GM19455 (cell line): ENCODE results near the gene SEMA7A.
A peak's percentile ranks its signal among the peaks of the same experiment; 100 is the strongest.

ENCODE experiments used
- ATAC-seq: cut with Tn5 transposase; IDR thresholded peaks from one replicate; pipeline ENCODE4 v1.9.1; 2021; ENCODE audit not compliant: unreplicated experiment

The SEMA7A gene

GRCh38 chr15:74389241-74390048, 44.3 kb downstream of the SEMA7A start:
- ATAC-seq: no peak

- ATAC-seq: no peak
Measured at GRCh38 chr15:74388363-74388951, 45.3 kb downstream of the SEMA7A start.

- no peak for ATAC-seq
Measured at GRCh38 chr15:74387621-74388362, 46.0 kb downstream of the SEMA7A start.

- no peak for ATAC-seq
Measured at GRCh38 chr15:74387141-74387541, 46.6 kb downstream of the SEMA7A start.

DNA sequence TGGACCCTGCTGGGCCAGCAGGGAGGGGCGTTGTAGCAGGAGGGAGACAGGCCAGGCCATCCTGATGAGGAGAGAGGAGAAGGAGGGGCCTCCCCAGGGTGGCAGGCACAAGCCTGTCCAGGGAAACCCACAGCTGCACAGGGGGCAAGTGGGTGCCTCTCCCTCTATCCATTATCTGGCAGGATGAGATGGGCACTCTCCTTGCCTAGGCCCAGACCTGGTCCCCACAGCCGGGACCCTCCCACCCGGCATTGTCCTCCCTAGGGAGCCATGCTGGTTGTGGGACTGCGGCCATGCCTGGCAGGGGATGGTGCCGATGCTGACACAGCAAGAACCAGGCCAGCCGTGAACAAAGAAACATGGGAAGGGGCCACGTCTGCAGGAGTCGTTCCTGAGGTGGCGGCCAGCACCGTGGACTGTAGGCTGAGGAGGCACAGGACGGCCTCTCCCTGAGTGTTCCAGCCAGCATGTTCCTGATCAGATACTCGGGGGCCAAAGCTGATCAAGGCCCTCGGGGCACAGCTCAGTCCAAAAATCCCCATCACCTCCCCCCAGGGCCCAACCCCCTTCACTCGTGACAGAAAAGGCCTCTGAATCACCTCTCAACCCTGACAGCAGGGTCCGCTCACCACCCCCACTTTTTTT, 47.1 kb downstream of the SEMA7A start:
- ATAC-seq: no peak

DNA sequence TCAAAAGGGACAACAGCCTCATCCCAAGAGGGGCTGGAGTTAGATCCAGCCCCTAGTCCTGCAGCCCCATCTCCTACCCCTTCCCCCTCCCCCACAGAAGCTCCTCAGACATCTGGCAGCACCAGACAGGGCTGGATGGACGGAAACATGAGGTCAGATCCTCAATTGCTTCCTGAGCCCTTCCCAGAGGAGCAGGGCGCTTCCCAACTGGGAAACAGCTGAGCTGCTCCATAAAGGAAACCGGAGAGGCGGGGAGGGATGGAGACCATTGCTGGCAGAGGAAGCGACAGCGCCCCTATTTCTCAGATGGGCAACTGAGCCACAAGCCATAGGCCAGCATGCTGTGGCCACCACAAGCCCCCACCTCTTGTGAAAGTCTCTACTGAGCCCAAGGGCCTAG, 48.0 kb downstream of the SEMA7A start:
- no peak for ATAC-seq

DNA sequence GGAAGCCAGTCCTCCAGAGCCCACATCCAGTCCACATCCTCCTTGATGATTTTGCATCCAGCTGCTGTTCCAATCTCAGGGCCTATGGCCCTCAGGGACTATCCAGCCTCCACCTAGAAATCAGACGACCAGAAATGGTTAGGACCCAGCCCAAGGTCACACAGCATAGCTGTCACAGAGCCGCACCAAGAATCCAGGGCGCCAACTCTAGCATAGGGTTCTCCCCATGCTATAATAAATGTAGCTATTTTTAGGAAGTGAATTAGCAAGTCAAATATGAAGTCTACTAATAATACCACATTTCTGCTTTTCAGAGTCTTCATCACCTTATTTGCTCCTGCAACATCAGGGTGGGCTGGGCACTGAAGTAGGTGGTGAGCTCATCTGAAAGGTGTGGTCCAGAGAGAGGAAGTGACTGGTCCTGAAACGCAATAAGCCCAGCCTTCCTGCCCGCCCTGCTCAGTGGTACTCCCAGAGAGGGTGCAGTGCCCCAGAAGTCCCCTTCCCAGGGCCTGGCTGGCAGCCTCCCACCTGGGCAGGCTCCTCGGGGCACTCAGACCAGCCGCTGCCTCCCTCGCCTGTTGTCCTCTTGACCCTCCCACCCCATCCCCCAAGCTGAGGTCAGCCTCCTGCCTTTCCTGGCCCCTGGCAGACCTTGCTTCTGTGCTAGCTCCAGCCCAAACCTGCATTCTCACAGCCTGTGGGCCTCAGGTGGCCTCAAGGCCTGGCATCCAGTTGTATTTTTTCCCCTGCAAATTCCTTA, 48.7 kb downstream of the SEMA7A start:
- peak; percentile 54 for ATAC-seq

- ATAC-seq: no peak
Measured at GRCh38 chr15:74384566-74384880, 49.2 kb downstream of the SEMA7A start.

DNA sequence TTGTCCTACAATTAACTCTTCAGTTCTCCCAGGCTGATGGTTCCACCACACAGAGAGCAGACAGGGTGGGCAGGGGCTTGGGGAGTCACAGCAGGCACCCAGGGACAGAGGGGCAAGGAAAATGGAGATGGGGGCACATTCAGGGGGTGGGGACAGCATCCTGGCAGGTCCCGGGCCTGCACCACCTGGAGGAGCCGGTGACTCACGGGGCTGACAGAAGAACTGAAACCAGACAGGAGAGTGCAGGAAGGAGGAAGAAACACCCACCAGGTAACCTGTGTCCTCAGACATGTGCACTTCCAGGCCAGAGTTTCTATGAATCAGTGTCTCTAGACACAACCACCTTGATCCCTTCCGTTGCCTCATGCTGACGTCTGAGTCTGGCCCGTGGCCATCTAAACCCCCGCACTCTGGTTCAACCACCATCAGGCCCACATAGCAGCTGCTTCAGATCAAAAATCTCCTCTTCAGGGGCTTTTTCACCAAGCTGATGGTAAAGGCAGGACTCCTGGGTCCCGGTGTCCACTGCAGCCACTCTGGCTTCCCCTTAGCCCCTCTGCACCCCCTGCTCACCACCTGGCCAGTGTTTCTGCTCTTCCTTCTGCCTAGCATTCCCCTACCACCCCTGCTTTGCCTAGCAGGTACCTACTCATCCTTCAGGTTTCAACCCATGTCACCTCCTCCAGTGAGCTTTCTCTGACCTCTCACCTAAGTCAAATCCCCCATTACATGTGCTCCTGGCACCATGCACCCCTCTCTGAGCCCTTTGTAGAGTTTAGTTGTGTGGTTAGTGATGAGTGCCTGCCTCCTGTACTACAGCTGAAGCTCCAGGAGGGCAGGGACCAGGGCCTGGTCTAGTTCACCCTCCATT, 49.8 kb downstream of the SEMA7A start:
- ATAC-seq: no peak

- ATAC-seq: no peak
Measured at GRCh38 chr15:74383286-74383685, 50.5 kb downstream of the SEMA7A start.

DNA sequence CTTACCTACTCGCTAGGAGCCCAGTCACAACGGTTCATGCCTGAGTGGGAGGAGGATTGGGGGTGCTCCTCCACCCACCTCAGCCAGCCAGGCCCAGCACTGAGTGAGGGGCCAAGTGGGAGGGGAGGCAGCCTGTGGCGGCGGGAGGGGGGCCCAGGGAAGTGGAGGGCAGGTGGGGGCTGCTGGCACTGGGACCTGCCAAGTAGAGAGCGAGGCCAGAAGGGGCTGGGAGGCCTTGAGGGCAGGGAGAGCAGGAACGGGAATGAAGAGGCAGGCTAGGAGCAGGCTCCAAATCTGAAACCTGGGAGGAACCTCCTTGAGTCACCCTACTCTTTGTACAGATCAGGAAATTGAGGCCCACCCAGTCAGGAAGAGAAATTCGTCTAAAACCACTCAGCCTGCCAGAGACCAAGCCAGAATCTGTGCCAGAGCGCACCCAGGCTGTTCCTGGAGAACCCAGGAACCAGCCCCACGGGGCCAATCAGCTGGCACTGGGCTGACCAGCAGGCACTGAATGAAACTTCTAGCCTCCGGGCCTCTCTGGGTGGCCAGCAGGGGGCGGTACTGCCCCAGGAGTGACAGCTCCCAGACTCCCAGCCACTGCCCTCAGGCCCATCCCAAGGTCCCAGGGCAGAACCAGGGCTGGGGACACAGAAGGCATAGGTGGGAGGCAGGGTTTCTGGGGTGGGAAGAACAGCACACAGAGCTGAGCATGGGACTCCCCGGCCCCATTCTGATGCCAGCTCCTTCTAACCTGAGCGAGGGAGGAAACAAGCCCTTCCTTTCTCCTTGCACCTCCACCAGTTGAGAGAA, 51.5 kb downstream of the SEMA7A start:
- ATAC-seq: no peak

GRCh38 chr15:74381481-74381880, 52.3 kb downstream of the SEMA7A start:
- no peak for ATAC-seq

DNA sequence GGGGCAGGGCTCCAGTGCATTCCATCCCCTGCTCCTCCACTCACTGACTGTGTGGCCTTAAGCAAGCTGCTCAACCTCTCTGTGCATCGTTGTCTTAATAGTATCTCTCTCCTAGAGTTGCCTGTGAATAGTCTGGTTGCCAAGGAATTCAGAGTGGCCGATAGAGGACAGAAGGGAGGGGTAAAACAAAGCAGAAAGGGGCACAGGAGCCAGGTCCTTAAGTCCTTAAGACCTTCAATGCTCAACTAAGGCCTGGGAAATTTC, 52.6 kb downstream of the SEMA7A start:
- ATAC-seq: no peak

DNA sequence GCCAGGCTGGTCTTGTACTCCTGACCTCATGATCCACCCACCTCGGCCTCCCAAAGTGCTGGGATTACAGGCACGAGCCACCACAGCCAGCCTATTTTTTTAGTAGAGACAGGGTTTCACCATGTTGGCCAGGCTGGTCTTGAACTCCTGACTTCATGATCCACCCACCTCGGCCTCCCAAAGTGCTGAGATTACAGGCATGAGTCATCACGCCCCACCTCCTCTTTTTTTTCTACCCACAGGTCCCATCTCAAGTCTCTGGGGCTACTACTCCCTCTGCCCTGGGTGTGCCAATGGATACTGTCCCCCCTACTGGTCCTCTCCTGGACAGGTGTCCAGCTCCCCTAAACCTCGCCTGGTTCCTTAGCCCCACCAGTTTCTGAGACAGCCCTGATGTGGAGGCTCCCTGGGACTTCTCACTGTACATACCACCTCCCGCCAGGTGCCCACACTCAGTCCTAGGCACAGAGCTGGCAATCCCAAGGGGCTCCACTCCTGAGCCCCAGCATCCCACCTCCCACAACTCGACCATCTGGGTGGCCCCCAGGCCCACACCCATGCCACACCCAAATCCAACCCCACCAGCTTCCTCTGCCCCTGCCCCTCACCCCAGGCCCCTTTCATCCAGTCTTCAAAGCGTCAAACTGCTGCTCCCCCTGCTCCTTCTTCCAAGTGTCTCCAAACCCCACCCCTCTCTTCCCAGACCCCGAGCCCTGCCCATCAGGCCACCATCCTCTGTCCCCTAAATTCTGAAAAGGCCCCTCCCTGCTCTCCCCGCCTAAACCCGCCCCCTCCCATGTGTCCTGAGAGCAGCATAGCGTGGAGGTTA, 53.2 kb downstream of the SEMA7A start:
- ATAC-seq: no peak

GRCh38 chr15:74378848-74379247, 54.9 kb downstream of the SEMA7A start:
- no peak for ATAC-seq

- no peak for ATAC-seq
Measured at GRCh38 chr15:74377831-74378766, 55.7 kb downstream of the SEMA7A start.

GRCh38 chr15:74376825-74377581, 56.8 kb downstream of the SEMA7A start:
- no peak for ATAC-seq
